Tibial nerve (tissue), 4 donors: ENCODE results near the gene ISOC2. TPM values are rescaled to one million over a fixed set of nuclear protein-coding genes. Genes with fewer than 3 reads are reported as not detected.
A peak's percentile ranks its signal among the peaks of the same experiment; 100 is the strongest.

Source experiments
- DNase-seq, 2 donors: peaks; one replicate each; pipeline ENCODE4 v3.0.0-alpha.2; 2019; ENCODE audit warnings: low spot score in 2 of 2
- H3K27ac ChIP-seq, 4 donors: fragments of 200-600 bp; sonication (generic) in 3 of 4; one replicate each; pipeline ENCODE4 v1.5.1; 2017 to 2019; ENCODE audit warnings: mild to moderate bottlenecking in 1 of 4
- H3K27me3 ChIP-seq, 2 donors: fragments of 200-600 bp; sonication (generic) in 1 of 2; one replicate each; pipeline versions ENCODE4 v1.5.1 to v1.6.0; 2017 to 2019
- H3K36me3 ChIP-seq, 3 donors: fragments of 200-600 bp; sonication (generic); one replicate each; pipeline ENCODE4 v1.5.1; 2018 to 2019
- H3K4me1 ChIP-seq, 4 donors: fragments of 200-600 bp; sonication (generic) in 3 of 4; one replicate each; pipeline ENCODE4 v1.5.1; 2017 to 2019
- H3K4me3 ChIP-seq, 4 donors: fragments of 200-600 bp; sonication (generic) in 3 of 4; one replicate each; pipeline ENCODE4 v1.5.1; 2017 to 2019; ENCODE audit warnings: mild to moderate bottlenecking in 1 of 4, moderate library complexity in 1 of 4
- H3K9me3 ChIP-seq, 4 donors: fragments of 200-600 bp; sonication (generic) in 3 of 4; one replicate each; pipeline ENCODE4 v1.5.1; 2017 to 2019
- EP300 ChIP-seq, 2 donors: sonication (generic); formaldehyde crosslinking; IDR thresholded peaks; one replicate each; pipeline ENCODE4 v1.6.1; 2017; ENCODE audit warnings: antibody characterized with exemption in 2 of 2, mild to moderate bottlenecking in 1 of 2
- POLR2A ChIP-seq, 2 donors: fragments of 450-650 bp; IDR thresholded peaks; one replicate each; pipeline ENCODE4 v1.6.1; 2017; ENCODE audit warnings: antibody characterized with exemption in 2 of 2, mild to moderate bottlenecking in 2 of 2, moderate library complexity in 2 of 2
- WGBS, 2 donors: methylation state at CpG; one replicate each; pipeline ENCODE4 v1.1.5; 2018; 5-methylcytosine and 5-hydroxymethylcytosine counted together
- total RNA-seq, 4 donors: library from RNA; depleted of rRNA; stranded (reverse); fragments of >200 nt; gene quantifications; one replicate each; pipeline ENCODE4 v1.1.0, GENCODE V29; 2016
- TF ChIP-seq, protein P1 (sequence below), 5 experiments: fragments of 200-600 bp in 3 of 5; fragments of 450-650 bp in 2 of 5; sonication (generic) in 3 of 5; IDR thresholded peaks; one replicate each; pipeline ENCODE4 v1.5.1; 2016 to 2019; ENCODE audit warnings: antibody characterized with exemption in 5 of 5, mild to moderate bottlenecking in 3 of 5, moderate library complexity in 2 of 5

The ISOC2 gene
- total RNA-seq, 4 donors from 2014 or later: 38.0 to 80.4 (median 65.9) TPM

DNA sequence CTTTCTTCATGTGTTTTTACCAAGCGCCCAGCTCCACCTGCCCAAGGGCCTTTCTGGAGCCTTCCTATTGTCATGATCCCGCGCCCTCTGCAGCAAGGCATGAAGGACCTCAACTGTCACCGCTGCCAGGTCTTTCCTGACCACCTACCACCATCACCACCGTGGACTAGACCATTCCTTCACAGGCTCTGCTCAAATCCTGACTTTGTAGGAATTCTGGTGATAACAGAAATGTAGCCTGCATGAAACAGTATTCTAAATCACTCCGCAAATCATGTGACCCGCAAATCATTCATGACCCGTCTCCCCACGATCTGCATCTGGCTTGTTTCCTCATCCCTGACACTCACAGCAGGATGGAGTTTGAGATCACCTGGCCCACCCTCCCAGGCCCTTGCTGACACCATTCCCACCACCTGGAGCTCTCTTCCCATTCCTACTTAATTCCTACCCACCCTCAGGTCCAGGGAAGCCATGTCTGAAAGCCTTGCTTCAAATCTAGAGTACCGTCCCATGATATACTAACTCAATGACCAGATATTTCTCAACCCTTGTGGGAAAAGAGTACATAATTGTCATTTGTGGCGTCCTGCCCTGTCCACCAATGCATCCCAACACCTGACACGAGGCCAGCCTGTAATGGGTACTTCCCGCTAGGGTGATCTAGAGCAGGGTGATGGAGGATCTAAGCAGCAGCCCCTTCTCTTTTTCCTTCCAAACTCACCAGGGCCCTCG, 55.2 kb downstream of the ISOC2 start:
- Histone ChIP-seq H3K4me3 (peak overlapping the region; percentile 76 to 99 (median 90)), H3K27me3 (no peaks in the 10 kb centered on the region), H3K36me3 (peaks cover 0 to 43% (median 4%) of the 10 kb centered on the region in 3 donors), H3K4me1 (peaks cover 0 to 33% (median 17%) of the 10 kb centered on the region in 4 donors), H3K9me3 (no peaks in the 10 kb centered on the region), H3K27ac (peak overlapping the region in 2 of 4 donors; percentile 97 to 98)
- DNase-seq: no peak
- WGBS, 2 donors: 79% methylated on average over 14 of the region's 14 CpGs
- TF ChIP-seq EP300 (IDR thresholded peaks at IDR 0.05) (no peak), POLR2A (IDR thresholded peaks at IDR 0.05) (no peak)
- TF ChIP-seq, protein P1, sequence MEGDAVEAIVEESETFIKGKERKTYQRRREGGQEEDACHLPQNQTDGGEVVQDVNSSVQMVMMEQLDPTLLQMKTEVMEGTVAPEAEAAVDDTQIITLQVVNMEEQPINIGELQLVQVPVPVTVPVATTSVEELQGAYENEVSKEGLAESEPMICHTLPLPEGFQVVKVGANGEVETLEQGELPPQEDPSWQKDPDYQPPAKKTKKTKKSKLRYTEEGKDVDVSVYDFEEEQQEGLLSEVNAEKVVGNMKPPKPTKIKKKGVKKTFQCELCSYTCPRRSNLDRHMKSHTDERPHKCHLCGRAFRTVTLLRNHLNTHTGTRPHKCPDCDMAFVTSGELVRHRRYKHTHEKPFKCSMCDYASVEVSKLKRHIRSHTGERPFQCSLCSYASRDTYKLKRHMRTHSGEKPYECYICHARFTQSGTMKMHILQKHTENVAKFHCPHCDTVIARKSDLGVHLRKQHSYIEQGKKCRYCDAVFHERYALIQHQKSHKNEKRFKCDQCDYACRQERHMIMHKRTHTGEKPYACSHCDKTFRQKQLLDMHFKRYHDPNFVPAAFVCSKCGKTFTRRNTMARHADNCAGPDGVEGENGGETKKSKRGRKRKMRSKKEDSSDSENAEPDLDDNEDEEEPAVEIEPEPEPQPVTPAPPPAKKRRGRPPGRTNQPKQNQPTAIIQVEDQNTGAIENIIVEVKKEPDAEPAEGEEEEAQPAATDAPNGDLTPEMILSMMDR (IDR thresholded peaks at IDR 0.05): no peak

DNA sequence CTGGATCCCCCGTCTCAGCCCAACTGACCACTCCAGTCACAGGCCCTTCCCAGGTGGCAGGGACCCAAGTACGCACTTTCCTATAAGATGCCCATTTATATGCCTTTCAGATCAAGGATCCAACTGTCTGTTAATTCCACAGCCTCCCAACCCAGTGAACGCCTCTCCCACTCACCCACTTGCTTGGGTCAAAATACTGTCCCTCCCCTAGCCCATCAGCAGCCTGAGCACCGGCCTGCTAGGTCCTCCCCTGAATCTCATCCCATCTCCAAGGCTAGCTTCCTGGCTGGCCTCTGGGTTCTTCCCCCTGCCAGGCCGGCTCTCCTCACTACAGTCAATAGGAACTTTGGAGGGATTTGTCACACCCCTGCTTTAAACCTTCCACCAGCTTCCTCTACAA, 55.8 kb downstream of the ISOC2 start:
- Histone ChIP-seq H3K27me3 (no peaks in the 10 kb centered on the region), H3K4me3 (no peak overlapping the region), H3K9me3 (no peaks in the 10 kb centered on the region), H3K27ac (peak overlapping the region in 1 of 4 donors; percentile 98), H3K4me1 (peaks cover 0 to 33% (median 17%) of the 10 kb centered on the region in 4 donors), H3K36me3 (peaks cover 0 to 48% (median 7%) of the 10 kb centered on the region in 3 donors)
- DNase-seq: no peak
- TF ChIP-seq POLR2A (IDR thresholded peaks at IDR 0.05): no peak
- TF ChIP-seq EP300 (IDR thresholded peaks at IDR 0.05): no peak
- TF ChIP-seq, protein P1 (IDR thresholded peaks at IDR 0.05): no peak
- WGBS, 2 donors: 71 to 77% methylated on average over 5 of the region's 5 CpGs

Other genes starting within 250 kb of the ISOC2 start
- gene TMEM86B, start 232.9 kb downstream of the ISOC2 start, total RNA-seq: 1 to 10 TPM in 3 of 4 donors, under 1 TPM in 1; 0.44 to 8.6 (median 3.0) TPM
- 10 to 100 TPM; 35.4 to 56.7 (median 40.7) TPM for gene PPP6R1, start 202.6 kb downstream of the ISOC2 start, total RNA-seq
- 10 to 100 TPM; 33.7 to 49.6 (median 40.5) TPM for gene HSPBP1, start 181.5 kb downstream of the ISOC2 start, total RNA-seq
- 1 to 10 TPM; 4.6 to 6.9 (median 5.9) TPM for gene BRSK1, start 177.6 kb downstream of the ISOC2 start, total RNA-seq
- 10 to 100 TPM in 1 of 4 donors, 1 to 10 TPM in 3; 5.5 to 17.1 (median 7.7) TPM for gene TMEM150B, start 136.3 kb downstream of the ISOC2 start, total RNA-seq
- 10 to 100 TPM; 30.6 to 50.0 (median 41.2) TPM for gene KMT5C, start 121.8 kb downstream of the ISOC2 start, total RNA-seq
- gene COX6B2, start 106.9 kb downstream of the ISOC2 start, total RNA-seq: not detected
- gene GARIN5B, start 98.4 kb downstream of the ISOC2 start, total RNA-seq: not detected
- gene IL11, start 91.2 kb downstream of the ISOC2 start, total RNA-seq: under 1 TPM in 1 of 4 donors, not detected in 3; 0.21 TPM
- gene TMEM190, start 84.8 kb downstream of the ISOC2 start, total RNA-seq: 1 to 10 TPM in 1 of 4 donors, not detected in 3; 2.7 TPM
- gene TMEM238, start 77.3 kb downstream of the ISOC2 start, total RNA-seq: 1 to 10 TPM in 2 of 4 donors, under 1 TPM in 2; 0.63 to 7.5 (median 2.6) TPM
- 100 to 1,000 TPM; 266 to 574 (median 354) TPM for gene RPL28, start 75.7 kb downstream of the ISOC2 start, total RNA-seq
- gene UBE2S, start 53.9 kb downstream of the ISOC2 start, total RNA-seq: 10 to 100 TPM in 2 of 4 donors, 1 to 10 TPM in 2; 8.0 to 16.2 (median 9.9) TPM
- 1 to 10 TPM in 3 of 4 donors, under 1 TPM in 1; 0.42 to 4.1 (median 2.0) TPM for gene SHISA7, start 18.3 kb downstream of the ISOC2 start, total RNA-seq
- gene C19orf85, start 3.1 kb upstream of the ISOC2 start, total RNA-seq: not detected
- 10 to 100 TPM in 1 of 4 donors, 1 to 10 TPM in 3; 3.5 to 16.8 (median 4.0) TPM for gene ZNF628, start 15.0 kb upstream of the ISOC2 start, total RNA-seq
- 1 to 10 TPM; 3.1 to 8.0 (median 4.3) TPM for gene NAT14, start 23.5 kb upstream of the ISOC2 start, total RNA-seq
- gene SSC5D, start 26.8 kb upstream of the ISOC2 start, total RNA-seq: 10 to 100 TPM in 1 of 4 donors, 1 to 10 TPM in 3; 3.9 to 14.5 (median 7.2) TPM
- not detected for gene SBK2, start 75.5 kb upstream of the ISOC2 start, total RNA-seq
- under 1 TPM in 1 of 4 donors, not detected in 3; 0.59 TPM for gene SBK3, start 83.9 kb upstream of the ISOC2 start, total RNA-seq
- 1 to 10 TPM; 2.0 to 5.3 (median 4.2) TPM for gene ZNF579, start 119.2 kb upstream of the ISOC2 start, total RNA-seq
- gene FIZ1, start 137.9 kb upstream of the ISOC2 start, total RNA-seq: 10 to 100 TPM in 1 of 4 donors, 1 to 10 TPM in 3; 4.8 to 11.7 (median 7.9) TPM
- gene ZNF524, start 138.6 kb upstream of the ISOC2 start, total RNA-seq: 10 to 100 TPM; 23.1 to 35.0 (median 27.0) TPM
- 10 to 100 TPM in 3 of 4 donors, 1 to 10 TPM in 1; 8.8 to 15.0 (median 12.7) TPM for gene ZNF865, start 144.0 kb upstream of the ISOC2 start, total RNA-seq
- 1 to 10 TPM; 1.5 to 6.9 (median 1.9) TPM for gene ZNF784, start 162.9 kb upstream of the ISOC2 start, total RNA-seq
- gene ZNF580, start 179.4 kb upstream of the ISOC2 start, total RNA-seq: 10 to 100 TPM; 24.1 to 67.5 (median 35.0) TPM
- gene ZNF581, start 182.0 kb upstream of the ISOC2 start, total RNA-seq: 10 to 100 TPM in 2 of 4 donors, 1 to 10 TPM in 2; 5.7 to 19.4 (median 8.8) TPM
- gene CCDC106, start 186.6 kb upstream of the ISOC2 start, total RNA-seq: 10 to 100 TPM; 14.5 to 39.6 (median 16.1) TPM
- 100 to 1,000 TPM; 115 to 242 (median 141) TPM for gene U2AF2, start 193.4 kb upstream of the ISOC2 start, total RNA-seq
- 100 to 1,000 TPM in 3 of 4 donors, 10 to 100 TPM in 1; 92.0 to 164 (median 118) TPM for gene EPN1, start 213.6 kb upstream of the ISOC2 start, total RNA-seq